Cardiac muscle cell (in vitro differentiated cells and primary cell): Measurements from ENCODE around the gene ACADVL. TPM values are rescaled to one million over a fixed set of nuclear protein-coding genes. Genes with fewer than 3 reads are reported as not detected.

Experiments
- DNase-seq, 2 donors: peaks; one replicate each; pipeline versions ENCODE4 v3.0.0 to v3.0.0-alpha.2; 2010 to 2017; ENCODE audit warnings: low read depth in 1 of 2, low spot score in 1 of 2
- H3K27ac ChIP-seq: fragments of 200-600 bp; sonication (generic); 2 replicates; pipeline ENCODE4 v1.5.1; 2016
- H3K27me3 ChIP-seq: fragments of 200-600 bp; sonication (generic); 2 replicates; pipeline ENCODE4 v1.6.0; 2016; ENCODE audit warnings: control low read depth
- H3K36me3 ChIP-seq: fragments of 200-600 bp; sonication (generic); 2 replicates; pipeline ENCODE4 v1.5.1; 2016; ENCODE audit warnings: control low read depth
- H3K4me1 ChIP-seq: fragments of 200-600 bp; sonication (generic); 2 replicates; pipeline ENCODE4 v1.8.1; 2017; ENCODE audit warnings: low read depth, mild to moderate bottlenecking, mixed run types
- H3K4me3 ChIP-seq: fragments of 200-600 bp; sonication (generic); 2 replicates; pipeline ENCODE4 v1.5.1; 2016; ENCODE audit warnings: mild to moderate bottlenecking
- H3K9me3 ChIP-seq: fragments of 200-600 bp; sonication (generic); 2 replicates; pipeline ENCODE4 v1.5.1; 2017; ENCODE audit warnings: low read depth, mild to moderate bottlenecking, control low read depth
- polyA plus RNA-seq: library from polyadenylated mRNA; unstranded; fragments of >200 nt; fragmentation: Nextera tagmentation; extraction: Ambion mirVana; gene quantifications from 2 replicates; pipeline ENCODE4 v1.2.1, GENCODE V29; 2016
- total RNA-seq: library from RNA; depleted of rRNA; stranded (reverse); fragments of >200 nt; gene quantifications from 2 replicates; pipeline ENCODE4 v1.2.3, GENCODE V29; 2016
- TF ChIP-seq, protein P1 (sequence below): IDR thresholded peaks from 2 replicates; pipeline ENCODE4 v1.5.1; 2012; ENCODE audit warnings: low read depth, mild to moderate bottlenecking, low read length

The ACADVL gene
- total and polyA plus RNA-seq, 2 experiments from 2014 or later: 364 to 681 TPM

DNA sequence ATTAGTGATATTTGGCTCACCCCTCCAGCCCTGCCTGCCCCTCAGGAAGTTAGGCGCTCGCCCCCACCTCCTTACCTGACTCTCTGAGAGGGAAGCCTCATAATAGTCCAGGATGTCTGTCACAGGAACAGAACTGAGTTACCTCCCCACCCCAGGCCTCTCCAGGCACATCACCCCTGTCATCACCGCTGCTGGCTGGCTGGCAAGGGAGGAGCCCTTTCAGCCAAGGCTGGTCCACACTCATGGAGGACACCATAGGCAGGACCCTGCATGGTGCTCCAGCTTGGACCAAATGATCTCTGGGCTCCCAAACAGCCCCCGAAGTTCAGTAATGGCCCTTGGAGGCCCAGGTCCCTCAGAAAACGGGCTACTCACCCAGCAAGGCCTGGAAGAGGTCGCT lies 1.6 kb upstream of the ACADVL start:
- Histone ChIP-seq H3K4me1 (peaks cover 32% of the 10 kb centered on the region), H3K27me3 (no peaks in the 10 kb centered on the region), H3K9me3 (no peaks in the 10 kb centered on the region), H3K27ac (peak overlapping the region; percentile 81), H3K4me3 (peak overlapping the region; percentile 61), H3K36me3 (peaks cover 13% of the 10 kb centered on the region)
- TF ChIP-seq, protein P1, sequence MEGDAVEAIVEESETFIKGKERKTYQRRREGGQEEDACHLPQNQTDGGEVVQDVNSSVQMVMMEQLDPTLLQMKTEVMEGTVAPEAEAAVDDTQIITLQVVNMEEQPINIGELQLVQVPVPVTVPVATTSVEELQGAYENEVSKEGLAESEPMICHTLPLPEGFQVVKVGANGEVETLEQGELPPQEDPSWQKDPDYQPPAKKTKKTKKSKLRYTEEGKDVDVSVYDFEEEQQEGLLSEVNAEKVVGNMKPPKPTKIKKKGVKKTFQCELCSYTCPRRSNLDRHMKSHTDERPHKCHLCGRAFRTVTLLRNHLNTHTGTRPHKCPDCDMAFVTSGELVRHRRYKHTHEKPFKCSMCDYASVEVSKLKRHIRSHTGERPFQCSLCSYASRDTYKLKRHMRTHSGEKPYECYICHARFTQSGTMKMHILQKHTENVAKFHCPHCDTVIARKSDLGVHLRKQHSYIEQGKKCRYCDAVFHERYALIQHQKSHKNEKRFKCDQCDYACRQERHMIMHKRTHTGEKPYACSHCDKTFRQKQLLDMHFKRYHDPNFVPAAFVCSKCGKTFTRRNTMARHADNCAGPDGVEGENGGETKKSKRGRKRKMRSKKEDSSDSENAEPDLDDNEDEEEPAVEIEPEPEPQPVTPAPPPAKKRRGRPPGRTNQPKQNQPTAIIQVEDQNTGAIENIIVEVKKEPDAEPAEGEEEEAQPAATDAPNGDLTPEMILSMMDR: no peak
- DNase-seq: peak in 1 of 2 donors; percentile 64

DNA sequence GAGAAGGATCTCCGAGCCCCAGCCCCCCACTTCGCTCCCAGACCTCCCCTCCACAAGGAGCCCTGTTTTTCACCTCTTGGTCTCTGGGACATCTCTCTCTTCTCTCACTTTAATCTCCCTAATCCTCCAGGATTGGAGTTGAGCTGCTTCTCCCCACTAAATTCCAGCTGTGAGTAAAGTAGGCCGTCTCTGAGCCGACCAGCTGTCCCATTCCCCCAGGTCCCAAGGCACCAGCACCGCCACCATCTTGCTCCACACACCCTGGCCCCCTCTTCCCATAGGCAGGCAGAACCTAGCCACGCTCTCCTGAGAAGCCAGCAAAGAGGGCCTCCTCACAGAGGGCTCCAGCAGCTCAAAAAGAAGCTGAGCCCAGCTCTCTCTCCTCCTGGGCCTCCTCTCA lies 980 bp upstream of the ACADVL start:
- no peak overlapping the region for H3K4me3 ChIP-seq
- peaks cover 19% of the 10 kb centered on the region for H3K36me3 ChIP-seq
- no peaks in the 10 kb centered on the region for H3K27me3 ChIP-seq
- peak overlapping the region; percentile 81 for H3K27ac ChIP-seq
- TF ChIP-seq, protein P1: no peak
- DNase-seq: no peak
- peaks cover 32% of the 10 kb centered on the region for H3K4me1 ChIP-seq
- H3K9me3 ChIP-seq: no peaks in the 10 kb centered on the region

DNA sequence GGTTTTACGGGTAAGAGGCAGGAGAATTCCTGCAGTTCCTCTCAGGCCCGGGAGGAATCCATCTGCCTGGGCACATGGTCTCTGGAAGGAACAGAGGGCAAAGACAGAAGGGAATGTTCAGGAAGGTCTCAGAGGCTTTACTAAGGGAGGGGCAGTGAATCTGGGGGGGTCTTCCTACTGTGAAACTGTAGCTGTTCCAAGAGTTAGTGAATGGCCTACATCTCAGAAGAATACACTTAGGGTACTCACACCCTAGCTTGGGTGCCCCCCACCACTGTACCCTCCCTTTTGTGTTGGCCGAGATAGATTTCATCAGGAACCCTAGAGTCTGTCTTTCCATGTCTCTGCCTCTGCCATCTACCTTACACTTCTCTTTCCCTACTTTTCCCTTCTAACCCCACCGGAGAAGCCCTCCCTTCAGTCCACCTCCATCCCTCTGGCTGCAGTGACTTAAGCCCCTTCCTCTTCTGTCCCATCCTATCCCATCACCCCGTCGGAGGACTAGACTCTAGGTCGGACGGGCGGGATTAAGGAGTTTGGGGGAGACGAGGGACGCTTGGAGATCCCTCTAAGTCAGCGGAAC lies 418 bp upstream of the ACADVL start:
- peaks cover 32% of the 10 kb centered on the region for H3K4me1 ChIP-seq
- no peak for DNase-seq
- H3K27ac ChIP-seq: peak overlapping the region; percentile 81

DNA sequence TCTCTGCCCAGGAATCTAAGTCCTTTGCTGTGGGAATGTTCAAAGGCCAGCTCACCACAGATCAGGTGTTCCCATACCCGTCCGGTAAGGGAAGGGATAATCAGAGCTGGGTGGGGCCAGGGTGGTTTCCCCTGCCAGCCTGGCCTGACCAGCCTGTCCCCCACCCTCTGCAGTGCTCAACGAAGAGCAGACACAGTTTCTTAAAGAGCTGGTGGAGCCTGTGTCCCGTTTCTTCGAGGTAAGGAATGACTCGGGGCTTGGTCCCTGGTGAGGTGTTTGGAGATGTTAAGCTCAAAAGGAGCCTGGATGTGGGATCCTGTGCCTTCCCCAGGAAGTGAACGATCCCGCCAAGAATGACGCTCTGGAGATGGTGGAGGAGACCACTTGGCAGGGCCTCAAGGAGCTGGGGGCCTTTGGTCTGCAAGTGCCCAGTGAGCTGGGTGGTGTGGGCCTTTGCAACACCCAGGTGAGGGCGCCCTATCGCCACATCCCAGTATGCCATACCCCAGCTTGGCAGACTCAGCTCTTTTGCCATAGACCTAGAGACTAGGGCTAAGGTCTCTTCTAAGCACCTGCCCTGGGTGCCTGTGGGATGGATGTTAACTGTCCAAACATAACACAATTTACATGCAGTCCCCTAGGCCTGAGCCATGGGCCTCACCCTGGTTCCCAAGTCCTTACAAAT lies 997 bp downstream of the ACADVL start:
- Histone ChIP-seq H3K4me1 (peaks cover 26% of the 10 kb centered on the region), H3K27ac (peak overlapping the region; percentile 66), H3K27me3 (no peaks in the 10 kb centered on the region), H3K36me3 (peaks cover 35% of the 10 kb centered on the region), H3K9me3 (no peaks in the 10 kb centered on the region), H3K4me3 (peak overlapping the region; percentile 82)
- peak; percentile 37 to 71 for DNase-seq
- TF ChIP-seq, protein P1: peak; percentile 50

More for the DNA sequence above, 418 bp upstream of the ACADVL start:
- H3K36me3 ChIP-seq: peaks cover 23% of the 10 kb centered on the region
- H3K27me3 ChIP-seq: no peaks in the 10 kb centered on the region
- no peaks in the 10 kb centered on the region for H3K9me3 ChIP-seq
- TF ChIP-seq, protein P1: no peak
- peak overlapping the region; percentile 82 for H3K4me3 ChIP-seq

DNA sequence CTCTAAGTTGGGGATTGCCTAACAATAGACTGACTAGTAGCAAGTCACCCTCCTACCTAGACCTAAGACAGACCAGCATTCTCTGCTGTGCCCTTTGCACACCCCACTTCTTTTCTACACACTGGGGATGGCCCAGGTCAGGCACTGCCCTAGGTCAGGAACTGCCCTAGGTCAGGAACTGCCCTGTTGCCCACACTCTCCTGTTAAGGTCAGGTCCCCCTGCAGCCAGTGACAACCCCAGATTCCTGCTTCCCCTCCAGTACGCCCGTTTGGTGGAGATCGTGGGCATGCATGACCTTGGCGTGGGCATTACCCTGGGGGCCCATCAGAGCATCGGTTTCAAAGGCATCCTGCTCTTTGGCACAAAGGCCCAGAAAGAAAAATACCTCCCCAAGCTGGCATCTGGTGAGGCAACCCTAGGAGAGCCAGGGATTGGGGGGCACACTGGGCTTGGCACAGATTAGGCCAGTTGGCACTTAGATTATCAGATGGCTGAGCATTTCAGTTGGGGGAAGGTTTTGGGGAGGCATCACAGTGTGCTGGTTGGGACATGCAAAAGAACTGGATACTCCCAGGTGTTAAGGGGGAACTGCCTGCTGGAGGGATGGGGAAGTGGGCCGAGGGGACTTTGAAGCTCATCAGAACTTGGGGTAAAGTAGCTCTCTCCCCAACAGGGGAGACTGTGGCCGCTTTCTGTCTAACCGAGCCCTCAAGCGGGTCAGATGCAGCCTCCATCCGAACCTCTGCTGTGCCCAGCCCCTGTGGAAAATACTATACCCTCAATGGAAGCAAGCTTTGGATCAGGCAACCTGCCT lies 1.7 kb downstream of the ACADVL start:
- Histone ChIP-seq H3K36me3 (peaks cover 41% of the 10 kb centered on the region), H3K9me3 (no peaks in the 10 kb centered on the region), H3K4me3 (no peak overlapping the region), H3K4me1 (peaks cover 18% of the 10 kb centered on the region), H3K27ac (peak overlapping the region; percentile 66), H3K27me3 (no peaks in the 10 kb centered on the region)
- DNase-seq: no peak
- TF ChIP-seq, protein P1: no peak
